HepG2 (cell line): ENCODE data around the gene TIMM17A. TPM values are rescaled to one million over a fixed set of nuclear protein-coding genes. Genes with fewer than 3 reads are reported as not detected.
A peak's percentile ranks its signal among the peaks of the same experiment; 100 is the strongest.

Experiments used
- AFF4 ChIP-seq: sonication (generic); formaldehyde crosslinking; IDR thresholded peaks from 2 replicates; pipeline ENCODE4 v1.4.0; 2020; ENCODE audit warnings: missing genetic modification reagents
- ARNTL ChIP-seq: sonication (generic); formaldehyde crosslinking; IDR thresholded peaks from 2 replicates; pipeline ENCODE4 v1.4.0; 2020; ENCODE audit warnings: mild to moderate bottlenecking, missing genetic modification reagents
- ATAD3A ChIP-seq: sonication (generic); formaldehyde crosslinking; IDR thresholded peaks from 2 replicates; pipeline ENCODE4 v1.4.0; 2020; ENCODE audit warnings: missing genetic modification reagents
- CREB1 ChIP-seq, 2 experiments: fragments of 450-650 bp in 1 of 2; IDR thresholded peaks; 2 replicates each; pipeline ENCODE4 v1.6.1; 2016 to 2017; ENCODE audit warnings: control low read depth in 1 of 2, mild to moderate bottlenecking in 1 of 2, missing compliant biosample characterization in 1 of 2, missing genetic modification characterization in 1 of 2
- CREM ChIP-seq, 2 experiments: sonication (generic) in 1 of 2; formaldehyde crosslinking in 1 of 2; IDR thresholded peaks; 2 replicates each; pipeline versions ENCODE4 v1.4.0 to v1.6.1; 2016 to 2020; ENCODE audit warnings: antibody characterized with exemption in 1 of 2, mild to moderate bottlenecking in 1 of 2, missing genetic modification reagents in 1 of 2
- EEA1 ChIP-seq: sonication (generic); formaldehyde crosslinking; IDR thresholded peaks from 2 replicates; pipeline ENCODE4 v1.5.1; 2020; ENCODE audit warnings: mild to moderate bottlenecking, missing genetic modification reagents, borderline replicate concordance
- ELF4 ChIP-seq: sonication (generic); formaldehyde crosslinking; IDR thresholded peaks from 2 replicates; pipeline ENCODE4 v1.5.0; 2020; ENCODE audit warnings: missing genetic modification reagents, mild to moderate bottlenecking, moderate library complexity, borderline replicate concordance
- GATAD2A ChIP-seq: IDR thresholded peaks from 2 replicates; pipeline ENCODE4 v1.6.1; 2016
- GPN1 ChIP-seq: sonication (generic); formaldehyde crosslinking; IDR thresholded peaks from 2 replicates; pipeline ENCODE4 v1.5.1; 2020; ENCODE audit warnings: missing genetic modification reagents, borderline replicate concordance
- HDAC1 ChIP-seq: sonication (generic); formaldehyde crosslinking; IDR thresholded peaks from 2 replicates; pipeline ENCODE4 v1.5.1; 2020; ENCODE audit warnings: mild to moderate bottlenecking, missing genetic modification reagents
- HDAC2 ChIP-seq: sonication (generic); formaldehyde crosslinking; IDR thresholded peaks from 2 replicates; pipeline ENCODE4 v1.4.0; 2020; ENCODE audit warnings: missing genetic modification reagents
- IRF2 ChIP-seq: IDR thresholded peaks from 2 replicates; pipeline ENCODE4 v1.6.1; 2018; ENCODE audit warnings: missing genetic modification reagents, missing compliant biosample characterization
- MED13 ChIP-seq: sonication (generic); formaldehyde crosslinking; IDR thresholded peaks from 2 replicates; pipeline ENCODE4 v1.5.0; 2020; ENCODE audit warnings: missing genetic modification reagents
- PITX1 ChIP-seq: sonication (generic); formaldehyde crosslinking; IDR thresholded peaks from 2 replicates; pipeline ENCODE4 v1.5.1; 2020; ENCODE audit warnings: mild to moderate bottlenecking, missing genetic modification reagents
- PRDM10 ChIP-seq: sonication (generic); formaldehyde crosslinking; IDR thresholded peaks from 2 replicates; pipeline ENCODE4 v1.4.0; 2020; ENCODE audit warnings: low read depth, missing genetic modification reagents
- RAD21 ChIP-seq: fragments of 450-650 bp; formaldehyde crosslinking; IDR thresholded peaks from 2 replicates; pipeline ENCODE4 v1.5.0; 2020; ENCODE audit warnings: mild to moderate bottlenecking
- REL ChIP-seq: sonication (generic); formaldehyde crosslinking; conservative IDR thresholded peaks from 2 replicates; pipeline ENCODE4 v1.8.0; 2022; ENCODE audit warnings: mild to moderate bottlenecking, missing genetic modification reagents, moderate library complexity
- ZNF143 ChIP-seq: sonication (generic); formaldehyde crosslinking; IDR thresholded peaks from 2 replicates; pipeline ENCODE4 v1.4.0; 2020; ENCODE audit warnings: missing genetic modification reagents
- ZNF331 ChIP-seq: sonication (generic); formaldehyde crosslinking; IDR thresholded peaks from 2 replicates; pipeline ENCODE4 v1.4.0; 2020; ENCODE audit warnings: missing genetic modification reagents
- ZNF543 ChIP-seq: sonication (generic); formaldehyde crosslinking; IDR thresholded peaks from 2 replicates; pipeline ENCODE4 v1.4.0; 2020; ENCODE audit warnings: mild to moderate bottlenecking, missing genetic modification reagents
- ZNF614 ChIP-seq: IDR thresholded peaks from 2 replicates; pipeline ENCODE4 v1.6.1; 2018; ENCODE audit warnings: missing biosample characterization, missing genetic modification reagents, inconsistent platforms, borderline replicate concordance
- polyA plus RNA-seq, 8 experiments: library from polyadenylated mRNA; depleted of rRNA in 3 of 8; stranded (reverse) in 7 of 8; unstranded in 1 of 8; fragments of >200 nt; fragmentation: Illumina TruSeq in 4 of 8; extraction: Trizol in 4 of 8; gene quantifications; 2 replicates each; pipeline versions ENCODE4 v1.2.1 to v1.2.3, GENCODE V29; 2011 to 2016; ENCODE audit warnings: low read depth in 4 of 8, missing spikeins in 1 of 8, mixed read lengths in 1 of 8; ENCODE audit not compliant: insufficient read depth in 1 of 8
- total RNA-seq, 5 experiments: library from RNA; depleted of rRNA; stranded (reverse); fragments of >200 nt; fragmentation: Illumina TruSeq; extraction: Trizol; gene quantifications; 2 replicates each; pipeline ENCODE4 v1.2.3, GENCODE V29; 2016; ENCODE audit warnings: low read depth in 1 of 5

Gene TIMM17A
- total and polyA plus RNA-seq, 2 of the 13 experiments (the other 11 are each of a cell fraction or from before 2014, with no cell fraction given), result 50.8 to 97.8 TPM

- TF ChIP-seq PRDM10 (CRISPR knock-in tag) (0 out of 2 replicates have a peak, but pooled peaks have one; percentile 20), IRF2 (CRISPR knock-in tag) (no peak), GPN1 (CRISPR knock-in tag) (no peak), ELF4 (no peak), ZNF143 (CRISPR knock-in tag) (peak; percentile 0; the same call in 1 of the 2 replicates), EEA1 (CRISPR knock-in tag) (no peak), ZNF331 (CRISPR knock-in tag) (0 out of 2 replicates have a peak, but pooled peaks have one; percentile 25), CREM (IDR thresholded peaks at IDR 0.05) (0 out of 2 replicates have a peak, but pooled peaks have one; percentile 7), CREM (CRISPR knock-in tag; IDR thresholded peaks at IDR 0.05) (no peak), ATAD3A (no peak), PITX1 (CRISPR knock-in tag) (peak; percentile 48; the same call in 1 of the 2 replicates), GATAD2A (peak; percentile 42; the same call in 1 of the 2 replicates), MED13 (0 out of 2 replicates have a peak, but pooled peaks have one; percentile 39), ZNF614 (CRISPR knock-in tag) (0 out of 2 replicates have a peak, but pooled peaks have one; percentile 22), ZNF543 (0 out of 2 replicates have a peak, but pooled peaks have one; percentile 14), HDAC1 (CRISPR knock-in tag) (no peak), RAD21 (CRISPR knock-in tag) (peak; percentile 92), REL (no peak), CREB1 (IDR thresholded peaks at IDR 0.05) (no peak), CREB1 (CRISPR knock-in tag; IDR thresholded peaks at IDR 0.05) (peak; percentile 43; the same call in 1 of the 2 replicates), HDAC2 (CRISPR knock-in tag) (peak; percentile 34; the same call in 1 of the 2 replicates), ARNTL (CRISPR knock-in tag) (0 out of 2 replicates have a peak, but pooled peaks have one; percentile 45), AFF4 (CRISPR knock-in tag) (0 out of 2 replicates have a peak, but pooled peaks have one; percentile 0)
Observed at GRCh38 chr1:202009326-202010179, 54.2 kb downstream of the TIMM17A start (continued).
